Ishikawa (cell line): ENCODE results near the gene CFAP43.

Experiments
- CEBPB ChIP-seq: IDR thresholded peaks from 2 replicates; pipeline ENCODE4 v1.6.1; 2012
- CREB1 ChIP-seq: IDR thresholded peaks from 2 replicates; pipeline ENCODE4 v1.6.1; 2012; ENCODE audit warnings: low read depth
- EGR1 ChIP-seq: IDR thresholded peaks from 2 replicates; pipeline ENCODE4 v1.6.1; 2012
- EP300 ChIP-seq: IDR thresholded peaks from 2 replicates; pipeline ENCODE4 v1.6.1; 2012; ENCODE audit warnings: borderline replicate concordance
- FOXM1 ChIP-seq: IDR thresholded peaks from 2 replicates; pipeline ENCODE4 v1.6.1; 2012; ENCODE audit warnings: low read depth, borderline replicate concordance
- MAX ChIP-seq: IDR thresholded peaks from 2 replicates; pipeline ENCODE4 v1.6.1; 2012
- NFIC ChIP-seq: IDR thresholded peaks from 2 replicates; pipeline ENCODE4 v1.6.1; 2012
- RAD21 ChIP-seq: IDR thresholded peaks from 2 replicates; pipeline ENCODE4 v1.6.1; 2012; ENCODE audit warnings: low read depth
- REST ChIP-seq: IDR thresholded peaks from 2 replicates; pipeline ENCODE4 v1.6.1; 2012; ENCODE audit warnings: low read depth, mild to moderate bottlenecking
- TAF1 ChIP-seq: IDR thresholded peaks from 2 replicates; pipeline ENCODE4 v1.6.1; 2012; ENCODE audit warnings: low read depth, mild to moderate bottlenecking
- TCF12 ChIP-seq: IDR thresholded peaks from 2 replicates; pipeline ENCODE4 v1.6.1; 2012; ENCODE audit warnings: low read depth
- TEAD4 ChIP-seq: IDR thresholded peaks from 2 replicates; pipeline ENCODE4 v1.6.1; 2012
- USF1 ChIP-seq: IDR thresholded peaks from 2 replicates; pipeline ENCODE4 v1.6.1; 2012
- YY1 ChIP-seq: IDR thresholded peaks from 2 replicates; pipeline ENCODE4 v1.6.1; 2012; ENCODE audit warnings: low read depth
- ZBTB7A ChIP-seq: IDR thresholded peaks from 2 replicates; pipeline ENCODE4 v1.6.1; 2012; ENCODE audit warnings: low read depth

Gene CFAP43

GRCh38 chr10:104253606-104254410 lies 21.6 kb upstream of the CFAP43 start:
- TF ChIP-seq TEAD4, result no peak
- TF ChIP-seq CEBPB, result no peak
- TF ChIP-seq EGR1, result no peak
- no peak for TF ChIP-seq RAD21
- no peak for TF ChIP-seq FOXM1
- no peak for TF ChIP-seq TCF12
- TF ChIP-seq TAF1, result no peak
- TF ChIP-seq CREB1, result no peak
- TF ChIP-seq YY1, result no peak
- no peak for TF ChIP-seq ZBTB7A
- TF ChIP-seq USF1, result no peak
- TF ChIP-seq EP300, result no peak

- TF ChIP-seq NFIC (no peak), MAX (no peak), FOXM1 (no peak), CREB1 (no peak)
Observed at GRCh38 chr10:104253106-104253505, 20.9 kb upstream of the CFAP43 start.

- TF ChIP-seq ZBTB7A (no peak), USF1 (no peak), MAX (no peak), CEBPB (no peak), EP300 (no peak), FOXM1 (no peak), RAD21 (no peak), NFIC (no peak), TEAD4 (no peak), CREB1 (no peak), TCF12 (no peak), TAF1 (no peak), YY1 (no peak), REST (no peak), EGR1 (no peak)
Observed at GRCh38 chr10:104252368-104252767, 20.2 kb upstream of the CFAP43 start.

GRCh38 chr10:104251443-104251842 lies 19.3 kb upstream of the CFAP43 start:
- TF ChIP-seq EGR1 (no peak), YY1 (no peak), ZBTB7A (no peak), REST (no peak), EP300 (no peak), TEAD4 (no peak), TCF12 (no peak), MAX (no peak), CREB1 (no peak), USF1 (no peak), NFIC (no peak), RAD21 (no peak), CEBPB (no peak)

GRCh38 chr10:104250371-104250770 lies 18.2 kb upstream of the CFAP43 start:
- no peak for TF ChIP-seq CEBPB
- no peak for TF ChIP-seq MAX
- TF ChIP-seq FOXM1, result no peak
- no peak for TF ChIP-seq USF1
- no peak for TF ChIP-seq TCF12
- no peak for TF ChIP-seq ZBTB7A
- TF ChIP-seq TAF1, result no peak
- TF ChIP-seq REST, result no peak
- TF ChIP-seq RAD21, result no peak
- TF ChIP-seq YY1, result no peak
- TF ChIP-seq TEAD4, result no peak
- no peak for TF ChIP-seq EP300
- TF ChIP-seq NFIC, result no peak
- no peak for TF ChIP-seq EGR1
- no peak for TF ChIP-seq CREB1
